ENCODE results near the gene POU3F2. TPM values are rescaled to one million over a fixed set of nuclear protein-coding genes. Genes with fewer than 3 reads are reported as not detected.

Gene POU3F2
- total RNA-seq, 1 donor from 2014 or later: not detected

- Mint-ChIP-seq H3K36me3 (ENCODE audit: unreplicated experiment) (no peaks in the 10 kb centered on the region), H3K27me3 (ENCODE audit: unreplicated experiment) (peaks cover 85% of the 10 kb centered on the region), H3K9me3 (ENCODE audit: unreplicated experiment) (no peaks in the 10 kb centered on the region), H3K4me1 (ENCODE audit: unreplicated experiment) (peaks cover 20% of the 10 kb centered on the region), H3K27ac (ENCODE audit: unreplicated experiment) (no peak overlapping the region), H3K4me3 (ENCODE audit: unreplicated experiment) (no peak overlapping the region)
- no peak for DNase-seq (ENCODE audit: extremely low spot score, unreplicated experiment)
- no peak for TF ChIP-seq CTCF (IDR thresholded peaks at IDR 0.05)
Observed at GRCh38 chr6:98838032-98838431, 3.7 kb downstream of the POU3F2 start.

- TF ChIP-seq CTCF (IDR thresholded peaks at IDR 0.05): no peak
- H3K4me1 Mint-ChIP-seq (ENCODE audit: unreplicated experiment): peaks cover 14% of the 10 kb centered on the region
- no peak for DNase-seq (ENCODE audit: extremely low spot score, unreplicated experiment)
- no peaks in the 10 kb centered on the region for H3K36me3 Mint-ChIP-seq (ENCODE audit: unreplicated experiment)
- H3K4me3 Mint-ChIP-seq (ENCODE audit: unreplicated experiment): no peak overlapping the region
- no peak overlapping the region for H3K27ac Mint-ChIP-seq (ENCODE audit: unreplicated experiment)
- no peaks in the 10 kb centered on the region for H3K9me3 Mint-ChIP-seq (ENCODE audit: unreplicated experiment)
- peaks cover 84% of the 10 kb centered on the region for H3K27me3 Mint-ChIP-seq (ENCODE audit: unreplicated experiment)
Observed at GRCh38 chr6:98838975-98839374, 4.6 kb downstream of the POU3F2 start.

GRCh38 chr6:98839781-98840361, 5.5 kb downstream of the POU3F2 start:
- Mint-ChIP-seq H3K4me3 (ENCODE audit: unreplicated experiment) (no peak overlapping the region), H3K4me1 (ENCODE audit: unreplicated experiment) (peaks cover 14% of the 10 kb centered on the region), H3K27me3 (ENCODE audit: unreplicated experiment) (peaks cover 85% of the 10 kb centered on the region), H3K9me3 (ENCODE audit: unreplicated experiment) (no peaks in the 10 kb centered on the region), H3K36me3 (ENCODE audit: unreplicated experiment) (no peaks in the 10 kb centered on the region), H3K27ac (ENCODE audit: unreplicated experiment) (no peak overlapping the region)
- TF ChIP-seq CTCF (IDR thresholded peaks at IDR 0.05): peak; percentile 41
- DNase-seq (ENCODE audit: extremely low spot score, unreplicated experiment): no peak

DNA sequence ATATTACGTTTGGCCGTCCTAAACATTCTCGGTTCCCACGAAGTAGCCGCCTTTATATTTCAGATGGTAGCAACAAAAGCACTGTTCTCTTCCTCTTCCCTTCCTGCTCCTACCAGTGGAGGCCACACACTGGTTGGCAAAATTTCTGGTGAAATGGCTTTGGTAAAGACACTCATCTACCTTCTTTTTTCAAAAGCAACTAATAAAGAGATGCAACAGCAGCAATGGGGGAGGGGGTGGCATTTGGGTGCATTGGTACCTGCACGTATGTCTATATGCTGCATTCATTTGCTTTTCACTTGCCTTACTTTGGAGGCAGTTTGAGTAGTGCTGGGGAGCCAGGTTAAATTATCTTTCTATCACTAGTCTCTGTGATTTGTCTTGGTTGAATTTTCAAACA, 6.0 kb downstream of the POU3F2 start:
- H3K4me3 Mint-ChIP-seq (ENCODE audit: unreplicated experiment): no peak overlapping the region
- H3K9me3 Mint-ChIP-seq (ENCODE audit: unreplicated experiment): no peaks in the 10 kb centered on the region
- no peak for DNase-seq (ENCODE audit: extremely low spot score, unreplicated experiment)
- no peaks in the 10 kb centered on the region for H3K36me3 Mint-ChIP-seq (ENCODE audit: unreplicated experiment)
- TF ChIP-seq CTCF (IDR thresholded peaks at IDR 0.05): no peak
- peaks cover 86% of the 10 kb centered on the region for H3K27me3 Mint-ChIP-seq (ENCODE audit: unreplicated experiment)
- H3K27ac Mint-ChIP-seq (ENCODE audit: unreplicated experiment): no peak overlapping the region
- peaks cover 15% of the 10 kb centered on the region for H3K4me1 Mint-ChIP-seq (ENCODE audit: unreplicated experiment)

DNA sequence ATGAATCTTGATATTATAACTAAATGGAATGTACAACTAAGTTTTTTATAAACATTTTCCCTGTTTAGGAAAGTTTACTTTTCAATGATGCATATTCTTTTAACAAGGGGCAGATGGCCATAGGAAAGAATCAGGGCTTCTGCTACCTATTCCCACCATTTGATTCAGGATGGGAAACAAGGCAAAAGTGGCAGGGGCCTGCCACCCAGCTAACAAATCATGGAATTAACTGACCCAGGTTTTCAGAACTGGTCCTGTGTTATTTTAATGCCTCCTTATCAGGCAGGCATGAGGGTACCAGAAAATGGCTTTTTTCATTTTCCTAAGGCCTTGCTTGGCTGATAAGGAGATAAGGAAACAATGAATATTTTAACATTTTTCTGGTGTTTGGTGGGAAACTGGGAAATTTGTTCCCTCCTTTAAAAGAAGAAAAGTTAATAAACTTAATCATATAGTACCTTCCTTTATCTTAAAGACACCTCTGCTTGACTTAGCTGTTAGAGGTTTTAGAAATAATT, 6.7 kb downstream of the POU3F2 start:
- Mint-ChIP-seq H3K27ac (ENCODE audit: unreplicated experiment) (no peak overlapping the region), H3K27me3 (ENCODE audit: unreplicated experiment) (peaks cover 87% of the 10 kb centered on the region), H3K9me3 (ENCODE audit: unreplicated experiment) (no peaks in the 10 kb centered on the region), H3K4me1 (ENCODE audit: unreplicated experiment) (peaks cover 15% of the 10 kb centered on the region), H3K4me3 (ENCODE audit: unreplicated experiment) (no peak overlapping the region), H3K36me3 (ENCODE audit: unreplicated experiment) (no peaks in the 10 kb centered on the region)
- TF ChIP-seq CTCF (IDR thresholded peaks at IDR 0.05): no peak
- no peak for DNase-seq (ENCODE audit: extremely low spot score, unreplicated experiment)
